Activated T-cell treated with anti-CD3 and anti-CD28 coated beads, Interleukin-2, amount 50 U/mL, for 72 hours (primary cell): ENCODE data around the gene SEMA4D. TPM values are rescaled to one million over a fixed set of nuclear protein-coding genes. Genes with fewer than 3 reads are reported as not detected.

Experiments
- ATAC-seq, 2 donors: fragments of 150-1000 bp; cut with Tn5 transposase; replicated peaks in 1 of 2; 2 replicates each; pipeline ENCODE4 v1.10.0; 2021; ENCODE audit warnings: moderate library complexity in 2 of 2, mild to moderate bottlenecking in 1 of 2
- DNase-seq, 2 donors: peaks; one replicate each; pipeline ENCODE4 v3.0.0; 2021 to 2022; ENCODE audit warnings: mixed read lengths in 1 of 2
- H3K27ac Mint-ChIP-seq: one replicate; pipeline ENCODE4 v1.8.0; 2022; ENCODE audit warnings: mild to moderate bottlenecking, moderate library complexity, mixed read lengths
- H3K27me3 Mint-ChIP-seq: one replicate; pipeline ENCODE4 v1.8.0; 2022; ENCODE audit warnings: low read depth, mixed read lengths
- H3K36me3 Mint-ChIP-seq, 2 donors: one replicate each; pipeline ENCODE4 v1.8.0; 2022; ENCODE audit warnings: mixed read lengths in 2 of 2, mild to moderate bottlenecking in 1 of 2; ENCODE audit not compliant: insufficient read depth in 2 of 2
- H3K4me1 Mint-ChIP-seq: one replicate; pipeline ENCODE4 v1.8.0; 2022; ENCODE audit warnings: low read depth, mixed read lengths
- H3K4me3 Mint-ChIP-seq, 2 donors: one replicate each; pipeline ENCODE4 v1.8.0; 2022; ENCODE audit warnings: mild to moderate bottlenecking in 2 of 2, mixed read lengths in 2 of 2, moderate library complexity in 2 of 2
- H3K9me3 Mint-ChIP-seq, 2 donors: one replicate each; pipeline ENCODE4 v1.8.0; 2022; ENCODE audit warnings: mixed read lengths in 2 of 2
- total RNA-seq, 2 donors: library from RNA; stranded (reverse); gene quantifications; one replicate each; pipeline ENCODE4 v1.2.3, GENCODE V29; 2022

SEMA4D gene
- total RNA-seq, 2 donors from 2014 or later, result 182 to 198 TPM

- Mint-ChIP-seq H3K9me3 (no peaks in the 10 kb centered on the region), H3K36me3 (peaks cover 13 to 33% of the 10 kb centered on the region in 2 donors), H3K4me3 (no peak overlapping the region), H3K4me1 (peaks cover 31% of the 10 kb centered on the region), H3K27me3 (no peaks in the 10 kb centered on the region), H3K27ac (no peak overlapping the region)
- ATAC-seq (no peak), DNase-seq (no peak)
Measured at GRCh38 chr9:89387197-89387849, 110.6 kb downstream of the SEMA4D start.

- DNase-seq (no peak), ATAC-seq (no peak)
- Mint-ChIP-seq H3K4me1 (peaks cover 37% of the 10 kb centered on the region), H3K27me3 (no peaks in the 10 kb centered on the region), H3K27ac (no peak overlapping the region), H3K36me3 (peaks cover 13 to 32% of the 10 kb centered on the region in 2 donors), H3K9me3 (no peaks in the 10 kb centered on the region), H3K4me3 (no peak overlapping the region)
Measured at GRCh38 chr9:89386797-89387196, 111.1 kb downstream of the SEMA4D start.

- Mint-ChIP-seq H3K4me3 (no peak overlapping the region), H3K4me1 (peaks cover 43% of the 10 kb centered on the region), H3K27me3 (no peaks in the 10 kb centered on the region), H3K27ac (peak overlapping the region; percentile 24), H3K36me3 (peaks cover 12 to 31% of the 10 kb centered on the region in 2 donors), H3K9me3 (no peaks in the 10 kb centered on the region)
- no peak for ATAC-seq
- no peak for DNase-seq
Measured at GRCh38 chr9:89386206-89386605, 111.7 kb downstream of the SEMA4D start.

GRCh38 chr9:89384783-89385182 is 113.1 kb downstream of the SEMA4D start:
- Mint-ChIP-seq H3K27me3 (no peaks in the 10 kb centered on the region), H3K9me3 (no peaks in the 10 kb centered on the region), H3K36me3 (peaks cover 10 to 27% of the 10 kb centered on the region in 2 donors), H3K4me3 (no peak overlapping the region), H3K4me1 (peaks cover 55% of the 10 kb centered on the region), H3K27ac (peak overlapping the region; percentile 9)
- no peak for DNase-seq
- ATAC-seq, result no peak

- ATAC-seq (no peak), DNase-seq (no peak)
- Mint-ChIP-seq H3K36me3 (peaks cover 14 to 33% of the 10 kb centered on the region in 2 donors), H3K4me3 (no peak overlapping the region), H3K27ac (peak overlapping the region; percentile 47), H3K4me1 (peaks cover 64% of the 10 kb centered on the region), H3K27me3 (no peaks in the 10 kb centered on the region), H3K9me3 (no peaks in the 10 kb centered on the region)
Measured at GRCh38 chr9:89383721-89384300, 114.1 kb downstream of the SEMA4D start.

- H3K27me3 Mint-ChIP-seq, result no peaks in the 10 kb centered on the region
- peaks cover 16 to 35% of the 10 kb centered on the region in 2 donors for H3K36me3 Mint-ChIP-seq
- DNase-seq, result no peak
- peak overlapping the region; percentile 76 for H3K27ac Mint-ChIP-seq
- H3K4me3 Mint-ChIP-seq, result no peak overlapping the region
- peaks cover 67% of the 10 kb centered on the region for H3K4me1 Mint-ChIP-seq
- no peak for ATAC-seq
- H3K9me3 Mint-ChIP-seq, result no peaks in the 10 kb centered on the region
Measured at GRCh38 chr9:89383030-89383720, 114.7 kb downstream of the SEMA4D start.

- peaks cover 18 to 38% of the 10 kb centered on the region in 2 donors for H3K36me3 Mint-ChIP-seq
- DNase-seq (peak; percentile 24 to 32), ATAC-seq (peak; percentile 52 to 55)
- H3K27me3 Mint-ChIP-seq, result no peaks in the 10 kb centered on the region
- no peak overlapping the region for H3K4me3 Mint-ChIP-seq
- H3K27ac Mint-ChIP-seq, result peak overlapping the region; percentile 71
- H3K9me3 Mint-ChIP-seq, result no peaks in the 10 kb centered on the region
- H3K4me1 Mint-ChIP-seq, result peaks cover 67% of the 10 kb centered on the region
Measured at GRCh38 chr9:89382026-89382986, 115.6 kb downstream of the SEMA4D start.

- DNase-seq, result no peak
- no peak overlapping the region for H3K27ac Mint-ChIP-seq
- ATAC-seq, result no peak
- H3K4me3 Mint-ChIP-seq, result no peak overlapping the region
- H3K9me3 Mint-ChIP-seq, result no peaks in the 10 kb centered on the region
- H3K4me1 Mint-ChIP-seq, result peaks cover 63% of the 10 kb centered on the region
- H3K36me3 Mint-ChIP-seq, result peaks cover 19 to 41% of the 10 kb centered on the region in 2 donors
- no peaks in the 10 kb centered on the region for H3K27me3 Mint-ChIP-seq
Measured at GRCh38 chr9:89381308-89381609, 116.7 kb downstream of the SEMA4D start.

GRCh38 chr9:89380437-89381307 is 117.2 kb downstream of the SEMA4D start:
- no peaks in the 10 kb centered on the region for H3K9me3 Mint-ChIP-seq
- H3K4me1 Mint-ChIP-seq, result peaks cover 63% of the 10 kb centered on the region
- H3K36me3 Mint-ChIP-seq, result peaks cover 19 to 36% of the 10 kb centered on the region in 2 donors
- no peak overlapping the region for H3K4me3 Mint-ChIP-seq
- ATAC-seq, result no peak
- no peak for DNase-seq
- no peaks in the 10 kb centered on the region for H3K27me3 Mint-ChIP-seq
- peak overlapping the region; percentile 85 for H3K27ac Mint-ChIP-seq

- Mint-ChIP-seq H3K27me3 (no peaks in the 10 kb centered on the region), H3K36me3 (peaks cover 17 to 36% of the 10 kb centered on the region in 2 donors), H3K9me3 (no peaks in the 10 kb centered on the region), H3K27ac (peak overlapping the region; percentile 85), H3K4me3 (peak overlapping the region in 1 of 2 donors; percentile 7), H3K4me1 (peaks cover 69% of the 10 kb centered on the region)
- ATAC-seq, result no peak
- no peak for DNase-seq
Measured at GRCh38 chr9:89379508-89380115, 118.3 kb downstream of the SEMA4D start.

GRCh38 chr9:89379031-89379430 is 118.9 kb downstream of the SEMA4D start:
- H3K4me1 Mint-ChIP-seq, result peaks cover 63% of the 10 kb centered on the region
- H3K4me3 Mint-ChIP-seq, result peak overlapping the region in 1 of 2 donors; percentile 7
- H3K9me3 Mint-ChIP-seq, result no peaks in the 10 kb centered on the region
- no peaks in the 10 kb centered on the region for H3K27me3 Mint-ChIP-seq
- peaks cover 17 to 33% of the 10 kb centered on the region in 2 donors for H3K36me3 Mint-ChIP-seq
- ATAC-seq, result no peak
- no peak for DNase-seq
- H3K27ac Mint-ChIP-seq, result peak overlapping the region; percentile 85

- Mint-ChIP-seq H3K36me3 (peaks cover 15 to 30% of the 10 kb centered on the region in 2 donors), H3K4me3 (no peak overlapping the region), H3K4me1 (peaks cover 58% of the 10 kb centered on the region), H3K27me3 (no peaks in the 10 kb centered on the region), H3K27ac (peak overlapping the region; percentile 85), H3K9me3 (no peaks in the 10 kb centered on the region)
- DNase-seq (no peak), ATAC-seq (no peak)
Measured at GRCh38 chr9:89378541-89378940, 119.4 kb downstream of the SEMA4D start.
